ENCODE measurements around the gene PSD.

Gene PSD

GRCh38 chr10:102384606-102385429 lies 33.8 kb downstream of the PSD start:
- peak; percentile 54 for DNase-seq (ENCODE audit: low read depth)
- TF ChIP-seq CTCF (IDR thresholded peaks at IDR 0.05; ENCODE audit: insufficient read depth, low read depth, low read length, missing control alignments): no peak
- no peak overlapping the region for H3K4me3 ChIP-seq (ENCODE audit: low read length)

- no peak for TF ChIP-seq CTCF (IDR thresholded peaks at IDR 0.05; ENCODE audit: insufficient read depth, low read depth, low read length, missing control alignments)
- DNase-seq (ENCODE audit: low read depth): no peak
- no peak overlapping the region for H3K4me3 ChIP-seq (ENCODE audit: low read length)
Observed at GRCh38 chr10:102384053-102384452, 34.5 kb downstream of the PSD start.

GRCh38 chr10:102382871-102383270 lies 35.7 kb downstream of the PSD start:
- no peak for TF ChIP-seq CTCF (IDR thresholded peaks at IDR 0.05; ENCODE audit: insufficient read depth, low read depth, low read length, missing control alignments)
- DNase-seq (ENCODE audit: low read depth): no peak

GRCh38 chr10:102381983-102382382 lies 36.6 kb downstream of the PSD start:
- no peak overlapping the region for H3K4me3 ChIP-seq (ENCODE audit: low read length)
- no peak for DNase-seq (ENCODE audit: low read depth)
- no peak for TF ChIP-seq CTCF (IDR thresholded peaks at IDR 0.05; ENCODE audit: insufficient read depth, low read depth, low read length, missing control alignments)

More at GRCh38 chr10:102382871-102383270, 35.7 kb downstream of the PSD start:
- H3K4me3 ChIP-seq (ENCODE audit: low read length): no peak overlapping the region

- no peak overlapping the region for H3K4me3 ChIP-seq (ENCODE audit: low read length)
- DNase-seq (ENCODE audit: low read depth): no peak
- TF ChIP-seq CTCF (IDR thresholded peaks at IDR 0.05; ENCODE audit: insufficient read depth, low read depth, low read length, missing control alignments): no peak
Observed at GRCh38 chr10:102379383-102379782, 39.2 kb downstream of the PSD start.

GRCh38 chr10:102376901-102377300 lies 41.7 kb downstream of the PSD start:
- no peak for TF ChIP-seq CTCF (IDR thresholded peaks at IDR 0.05; ENCODE audit: insufficient read depth, low read depth, low read length, missing control alignments)
- no peak overlapping the region for H3K4me3 ChIP-seq (ENCODE audit: low read length)
- no peak for DNase-seq (ENCODE audit: low read depth)

GRCh38 chr10:102375867-102376266 lies 42.7 kb downstream of the PSD start:
- H3K4me3 ChIP-seq (ENCODE audit: low read length): no peak overlapping the region
- TF ChIP-seq CTCF (IDR thresholded peaks at IDR 0.05; ENCODE audit: insufficient read depth, low read depth, low read length, missing control alignments): no peak
- no peak for DNase-seq (ENCODE audit: low read depth)

Data from epithelial cell of esophagus (primary cell).